Colonic mucosa (tissue), 4 donors: ENCODE measurements around the gene R3HDM2. TPM values are rescaled to one million over a fixed set of nuclear protein-coding genes. Genes with fewer than 3 reads are reported as not detected.
A peak's percentile ranks its signal among the peaks of the same experiment; 100 is the strongest.

Experiments used
- DNase-seq: peaks from one replicate; pipeline ENCODE4 v3.0.0-alpha.2; 2020
- H3K27ac ChIP-seq: fragments of 200-600 bp; one replicate; pipeline ENCODE4 v1.8.0; 2021
- H3K27me3 ChIP-seq: fragments of 200-600 bp; one replicate; pipeline ENCODE4 v1.8.0; 2021
- H3K36me3 ChIP-seq: fragments of 200-600 bp; one replicate; pipeline ENCODE4 v1.8.0; 2021
- H3K4me1 ChIP-seq: fragments of 200-600 bp; one replicate; pipeline ENCODE4 v1.8.0; 2021; ENCODE audit warnings: mild to moderate bottlenecking
- H3K4me3 ChIP-seq: fragments of 200-600 bp; one replicate; pipeline ENCODE4 v1.8.0; 2021
- H3K9ac ChIP-seq, 2 donors: one replicate each; pipeline ENCODE4 v1.7.0; 2013; ENCODE audit warnings: control low read depth in 2 of 2, low read depth in 2 of 2, low read length in 2 of 2
- H3K9me3 ChIP-seq: fragments of 200-600 bp; one replicate; pipeline ENCODE4 v1.8.0; 2021
- intact Hi-C: fragments of 100-400 bp; cut with DNase I; formaldehyde crosslinking; loops from one replicate; pipeline ENCODE4 v1.14.1; 2022
- total RNA-seq, 2 donors: library from RNA; stranded (reverse); fragmentation: NEBNext Ultra II Directional in 1 of 2; extraction: Animal tissue kit (Norgen Biotek cat#: 25700) in 1 of 2; gene quantifications; one replicate each; pipeline ENCODE4 v1.2.1, GENCODE V29; 2021
- TF ChIP-seq, protein P1 (sequence below): fragments of 200-600 bp; IDR thresholded peaks from one replicate; pipeline ENCODE4 v1.8.0; 2022; ENCODE audit warnings: antibody characterized with exemption, mild to moderate bottlenecking
- donor health status: healthy.
- donor health status: DM: no; HTN: no; CAD: no.
- donor health status: DM: no; HTN: no; CAD: no.

The R3HDM2 gene
- total RNA-seq, 2 donors from 2014 or later, result 41.0 to 60.4 TPM

GRCh38 chr12:57372233-57372632 is 58.6 kb downstream of the R3HDM2 start:
- no peak overlapping the region for H3K4me3 ChIP-seq
- no peak overlapping the region for H3K27ac ChIP-seq
- H3K9ac ChIP-seq, result no peak overlapping the region
- no peaks in the 10 kb centered on the region for H3K4me1 ChIP-seq
- H3K9me3 ChIP-seq, result no peaks in the 10 kb centered on the region
- no peaks in the 10 kb centered on the region for H3K36me3 ChIP-seq
- TF ChIP-seq, protein P1, sequence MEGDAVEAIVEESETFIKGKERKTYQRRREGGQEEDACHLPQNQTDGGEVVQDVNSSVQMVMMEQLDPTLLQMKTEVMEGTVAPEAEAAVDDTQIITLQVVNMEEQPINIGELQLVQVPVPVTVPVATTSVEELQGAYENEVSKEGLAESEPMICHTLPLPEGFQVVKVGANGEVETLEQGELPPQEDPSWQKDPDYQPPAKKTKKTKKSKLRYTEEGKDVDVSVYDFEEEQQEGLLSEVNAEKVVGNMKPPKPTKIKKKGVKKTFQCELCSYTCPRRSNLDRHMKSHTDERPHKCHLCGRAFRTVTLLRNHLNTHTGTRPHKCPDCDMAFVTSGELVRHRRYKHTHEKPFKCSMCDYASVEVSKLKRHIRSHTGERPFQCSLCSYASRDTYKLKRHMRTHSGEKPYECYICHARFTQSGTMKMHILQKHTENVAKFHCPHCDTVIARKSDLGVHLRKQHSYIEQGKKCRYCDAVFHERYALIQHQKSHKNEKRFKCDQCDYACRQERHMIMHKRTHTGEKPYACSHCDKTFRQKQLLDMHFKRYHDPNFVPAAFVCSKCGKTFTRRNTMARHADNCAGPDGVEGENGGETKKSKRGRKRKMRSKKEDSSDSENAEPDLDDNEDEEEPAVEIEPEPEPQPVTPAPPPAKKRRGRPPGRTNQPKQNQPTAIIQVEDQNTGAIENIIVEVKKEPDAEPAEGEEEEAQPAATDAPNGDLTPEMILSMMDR, result no peak
- no peak for DNase-seq
- intact Hi-C loops, result no loop called here
- no peaks in the 10 kb centered on the region for H3K27me3 ChIP-seq

- H3K27ac ChIP-seq, result no peak overlapping the region
- TF ChIP-seq, protein P1, result no peak
- H3K4me1 ChIP-seq, result no peaks in the 10 kb centered on the region
- H3K4me3 ChIP-seq, result no peak overlapping the region
- H3K36me3 ChIP-seq, result no peaks in the 10 kb centered on the region
- no peaks in the 10 kb centered on the region for H3K27me3 ChIP-seq
- no peaks in the 10 kb centered on the region for H3K9me3 ChIP-seq
- DNase-seq, result no peak
- intact Hi-C loops, result no loop called here
- H3K9ac ChIP-seq, result no peak overlapping the region
These were observed 60.1 kb downstream of the R3HDM2 start for GRCh38 chr12:57370696-57371095.

DNA sequence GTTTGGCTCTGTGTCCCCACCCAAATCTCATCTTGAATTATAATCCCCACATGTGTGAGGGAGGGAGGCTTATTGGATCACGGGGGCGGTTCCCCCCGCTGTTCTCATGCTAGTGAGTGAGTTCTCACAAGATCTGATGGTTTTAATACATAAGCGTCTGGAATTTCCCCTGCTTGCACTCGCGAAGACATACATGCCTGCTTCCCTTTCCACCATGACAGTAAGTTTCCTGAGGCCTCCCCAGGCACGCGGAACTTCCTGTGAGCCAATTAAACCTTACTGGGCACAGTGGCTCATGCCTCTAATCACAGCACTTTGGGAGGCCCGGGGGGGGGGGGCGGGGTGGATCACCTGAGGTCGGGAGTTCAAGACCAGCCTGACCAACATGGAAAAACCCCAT is 60.8 kb downstream of the R3HDM2 start:
- no peaks in the 10 kb centered on the region for H3K9me3 ChIP-seq
- no peaks in the 10 kb centered on the region for H3K27me3 ChIP-seq
- intact Hi-C loops, result no loop called here
- H3K4me1 ChIP-seq, result no peaks in the 10 kb centered on the region
- no peak overlapping the region for H3K4me3 ChIP-seq
- H3K27ac ChIP-seq, result no peak overlapping the region
- no peaks in the 10 kb centered on the region for H3K36me3 ChIP-seq
- TF ChIP-seq, protein P1, result no peak
- H3K9ac ChIP-seq, result no peak overlapping the region
- no peak for DNase-seq

GRCh38 chr12:57369202-57369601 is 61.6 kb downstream of the R3HDM2 start:
- TF ChIP-seq, protein P1, result no peak
- Histone ChIP-seq H3K27me3 (no peaks in the 10 kb centered on the region), H3K36me3 (no peaks in the 10 kb centered on the region), H3K9me3 (no peaks in the 10 kb centered on the region), H3K9ac (no peak overlapping the region), H3K27ac (no peak overlapping the region), H3K4me1 (no peaks in the 10 kb centered on the region), H3K4me3 (no peak overlapping the region)
- no peak for DNase-seq
- intact Hi-C loops, result no loop called here

DNA sequence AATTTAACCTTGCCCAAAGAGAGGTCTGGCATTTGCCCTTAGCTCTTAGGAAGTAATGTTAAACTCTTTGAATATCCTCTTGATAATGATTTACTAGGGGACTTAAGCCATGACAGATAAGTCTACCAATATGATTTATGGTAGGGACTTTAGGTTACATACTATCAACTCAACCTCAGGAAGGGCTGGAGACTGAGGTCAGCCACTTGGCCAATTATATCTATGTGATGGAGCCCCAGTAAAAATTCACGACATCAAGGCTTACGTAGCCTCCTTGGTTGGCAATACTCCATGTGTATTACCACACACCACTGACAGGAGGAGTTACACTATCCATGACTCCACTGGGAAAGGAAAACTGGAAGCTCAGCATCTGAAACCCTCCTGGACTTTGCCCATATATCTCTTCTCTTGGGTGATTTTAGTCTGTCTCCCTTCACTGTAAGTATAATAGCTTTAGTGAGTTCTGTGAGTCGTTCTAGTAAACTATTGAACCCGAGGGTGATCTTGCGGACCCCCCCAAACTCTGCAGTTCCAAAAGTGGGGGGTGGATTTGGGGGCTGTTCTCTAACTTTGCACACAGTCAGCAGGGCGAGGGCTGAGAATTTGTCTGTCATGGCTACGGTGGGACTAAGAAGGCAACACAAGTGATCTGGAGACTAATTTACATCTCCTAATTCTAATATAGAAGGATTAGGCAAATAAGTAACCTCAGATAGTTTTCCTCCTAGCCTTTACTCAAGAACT is 62.3 kb downstream of the R3HDM2 start:
- Histone ChIP-seq H3K27ac (no peak overlapping the region), H3K4me3 (no peak overlapping the region), H3K36me3 (no peaks in the 10 kb centered on the region), H3K9me3 (no peaks in the 10 kb centered on the region), H3K9ac (no peak overlapping the region), H3K4me1 (no peaks in the 10 kb centered on the region), H3K27me3 (no peaks in the 10 kb centered on the region)
- intact Hi-C loops, result no loop called here
- peak; percentile 51 for DNase-seq
- TF ChIP-seq, protein P1, result no peak
